ENCODE measurements around the gene MRPL33.

MRPL33 gene

GRCh38 chr2:27823135-27823534 lies 51.6 kb downstream of the MRPL33 start:
- Mint-ChIP-seq H3K36me3 (peaks cover 15 to 27% of the 10 kb centered on the region in 2 donors), H3K4me3 (no peak overlapping the region), H3K9me3 (peaks cover 0 to 9% of the 10 kb centered on the region in 2 donors), H3K27me3 (no peaks in the 10 kb centered on the region), H3K27ac (no peak overlapping the region), H3K4me1 (no peaks in the 10 kb centered on the region)
- DNase-seq (no peak), ATAC-seq (replicated peaks) (no peak)

- peaks cover 0 to 9% of the 10 kb centered on the region in 2 donors for H3K9me3 Mint-ChIP-seq
- ATAC-seq (replicated peaks) = no peak
- no peaks in the 10 kb centered on the region for H3K4me1 Mint-ChIP-seq
- peaks cover 15 to 27% of the 10 kb centered on the region in 2 donors for H3K36me3 Mint-ChIP-seq
- H3K27me3 Mint-ChIP-seq = no peaks in the 10 kb centered on the region
- H3K4me3 Mint-ChIP-seq = no peak overlapping the region
- DNase-seq = no peak
- no peak overlapping the region for H3K27ac Mint-ChIP-seq
Observed at GRCh38 chr2:27823569-27823968, 52.0 kb downstream of the MRPL33 start.

GRCh38 chr2:27824401-27824800 lies 52.9 kb downstream of the MRPL33 start:
- Mint-ChIP-seq H3K4me1 (no peaks in the 10 kb centered on the region), H3K36me3 (peaks cover 12 to 24% of the 10 kb centered on the region in 2 donors), H3K9me3 (peaks cover 0 to 7% of the 10 kb centered on the region in 2 donors), H3K4me3 (no peak overlapping the region), H3K27ac (no peak overlapping the region), H3K27me3 (no peaks in the 10 kb centered on the region)
- no peak for ATAC-seq (replicated peaks)
- no peak for DNase-seq

- H3K36me3 Mint-ChIP-seq = peaks cover 24 to 46% of the 10 kb centered on the region in 2 donors
- peaks cover 0 to 10% of the 10 kb centered on the region in 2 donors for H3K9me3 Mint-ChIP-seq
- H3K4me3 Mint-ChIP-seq = no peak overlapping the region
- H3K27ac Mint-ChIP-seq = no peak overlapping the region
- no peaks in the 10 kb centered on the region for H3K4me1 Mint-ChIP-seq
- DNase-seq = no peak
- no peak for ATAC-seq (replicated peaks)
- no peaks in the 10 kb centered on the region for H3K27me3 Mint-ChIP-seq
Observed at GRCh38 chr2:27828305-27828704, 56.8 kb downstream of the MRPL33 start.
